HL-60/S4 (cell line): ENCODE measurements around the gene SPINK7.
"Not testable (repeated sequence)": the region's sequence is repeated elsewhere in the genome, so short reads cannot be mapped to it uniquely, and the experiment has no call there.

ENCODE experiments used
- in situ Hi-C: fragments of 300-500 bp; cut with MboI; formaldehyde crosslinking; loops from 2 replicates; pipeline ENCODE4 v1.14.3; 2022; ENCODE audit warnings: low sequenced_read_pairs

The SPINK7 gene

DNA sequence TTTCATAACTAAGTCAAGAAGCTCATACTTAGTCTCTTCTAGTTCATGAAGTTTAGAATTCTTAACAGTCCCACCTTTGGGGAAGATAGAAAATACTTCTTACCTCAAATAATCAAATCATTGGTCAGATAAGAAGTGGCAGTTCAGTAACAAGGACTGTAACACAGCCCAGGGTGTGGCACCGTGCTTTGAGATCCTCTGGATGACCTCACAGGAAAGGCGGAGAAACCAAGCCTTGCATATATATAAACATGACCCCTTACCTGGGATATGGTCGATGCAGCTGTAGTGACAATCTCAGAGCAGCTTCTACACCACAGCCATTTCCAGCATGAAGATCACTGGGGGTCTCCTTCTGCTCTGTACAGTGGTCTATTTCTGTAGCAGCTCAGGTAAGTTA lies at the start of gene SPINK7:
Gene SPINK7, plus strand, starts transcription at position 271 of the 400 bp plus-strand sequence. Its CDS starts 61 bp downstream, at position 332.
- in situ Hi-C loops = no loop called here

DNA sequence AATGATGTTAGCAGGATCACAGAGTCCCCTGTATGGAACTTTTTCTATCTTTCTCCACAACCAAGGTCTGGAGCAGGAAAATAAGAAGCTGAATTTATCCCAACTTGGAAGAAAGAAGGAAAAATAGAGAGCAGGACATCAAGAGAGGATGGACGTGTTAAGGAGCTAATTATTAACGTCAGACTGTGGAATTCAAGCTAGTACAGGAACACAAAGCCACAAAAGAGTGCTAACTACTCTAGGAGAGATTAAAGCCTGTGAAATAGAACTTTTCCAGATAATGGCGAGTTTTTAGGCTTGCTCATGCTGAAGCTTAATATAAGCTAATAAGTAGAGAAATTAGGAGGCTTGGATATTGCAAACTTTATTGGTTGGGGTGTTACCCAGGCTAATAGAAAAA lies 44.3 kb upstream of the SPINK7 start:
- in situ Hi-C loops = no loop called here

DNA sequence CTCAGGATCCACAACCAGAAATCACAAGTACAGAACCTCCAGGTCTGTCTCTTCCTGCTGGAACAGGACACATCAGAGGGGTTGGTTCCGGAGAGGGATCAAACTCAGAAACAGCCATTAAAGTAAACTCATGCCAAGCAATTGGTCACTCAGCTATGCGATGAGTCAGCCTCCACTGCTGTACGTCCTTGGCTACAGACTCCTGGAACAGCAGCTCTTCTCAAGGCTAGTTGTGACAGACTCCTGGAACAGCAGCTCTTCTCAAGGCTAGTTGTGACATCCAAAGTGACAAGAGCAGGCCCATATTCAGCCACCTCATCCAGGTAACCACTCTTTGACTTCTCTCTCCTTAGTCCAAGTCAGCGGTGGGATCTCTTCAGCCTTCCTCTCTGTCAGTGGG lies 43.7 kb upstream of the SPINK7 start, which contains the start of gene SPINK13:
Gene SPINK13, plus strand, starts transcription at position 229 of the 400 bp plus-strand sequence. CDS start 1,279 bp downstream, outside the sequence.
- in situ Hi-C loops = no loop called here

DNA sequence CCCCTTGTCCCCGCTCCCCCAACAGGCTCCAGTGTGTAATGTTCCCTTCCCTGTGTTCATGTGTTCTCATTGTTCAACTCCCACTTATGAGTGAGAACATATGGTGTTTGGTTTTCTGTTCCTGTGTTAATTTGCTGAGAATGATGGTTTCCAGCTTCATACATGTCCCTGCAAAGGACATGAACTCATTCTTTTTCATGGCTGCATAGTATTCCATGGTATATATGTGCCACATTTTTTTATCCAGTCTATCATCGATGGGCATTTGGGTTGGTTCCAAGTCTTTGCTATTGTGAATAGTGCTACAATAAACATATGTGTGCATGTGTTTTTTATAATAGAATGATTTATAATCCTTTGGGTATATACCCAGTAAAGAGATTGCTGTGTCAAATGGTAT lies 37.1 kb upstream of the SPINK7 start:
- in situ Hi-C loops = not testable (repeated sequence)

DNA sequence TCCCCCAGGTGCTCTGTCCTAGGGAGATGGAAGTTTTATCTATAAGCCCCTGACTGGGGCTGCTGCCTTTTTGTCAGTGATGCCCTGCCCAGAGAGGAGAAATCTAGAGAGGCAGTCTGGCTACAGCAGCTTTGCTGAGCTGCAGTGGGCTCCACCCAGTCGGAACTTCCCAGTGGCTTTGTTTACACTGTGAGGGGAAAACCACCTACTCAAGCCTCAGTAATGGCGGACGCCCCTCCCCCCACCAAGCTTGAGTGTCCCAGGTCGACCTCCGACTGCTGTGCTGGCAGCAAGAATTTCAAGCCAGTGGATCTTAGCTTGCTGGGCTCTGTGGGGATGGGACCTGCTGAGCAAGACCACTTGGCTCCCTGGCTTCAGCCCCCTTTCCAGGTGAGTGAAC lies 31.3 kb upstream of the SPINK7 start:
- in situ Hi-C loops = not testable (repeated sequence)

DNA sequence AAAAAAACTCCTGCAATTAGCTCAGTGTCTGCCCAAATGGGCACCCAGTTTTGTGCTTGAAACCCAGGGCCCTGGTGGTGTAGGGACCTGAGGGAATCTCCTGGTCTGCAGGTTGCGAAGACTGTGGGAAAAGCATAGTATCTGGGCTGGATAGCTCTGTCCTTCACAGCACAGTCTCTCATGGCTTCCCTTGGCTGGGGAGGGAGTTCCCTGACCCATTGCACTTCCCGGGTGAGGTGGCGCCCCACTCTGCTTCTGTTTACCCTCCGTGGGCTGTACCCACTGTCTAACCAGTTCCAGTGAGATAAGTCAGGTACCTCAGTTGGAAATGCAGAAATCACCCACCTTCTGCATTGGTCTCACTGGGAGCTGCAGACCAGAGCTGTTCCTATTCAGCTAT lies 30.9 kb upstream of the SPINK7 start:
- in situ Hi-C loops = not testable (repeated sequence)

DNA sequence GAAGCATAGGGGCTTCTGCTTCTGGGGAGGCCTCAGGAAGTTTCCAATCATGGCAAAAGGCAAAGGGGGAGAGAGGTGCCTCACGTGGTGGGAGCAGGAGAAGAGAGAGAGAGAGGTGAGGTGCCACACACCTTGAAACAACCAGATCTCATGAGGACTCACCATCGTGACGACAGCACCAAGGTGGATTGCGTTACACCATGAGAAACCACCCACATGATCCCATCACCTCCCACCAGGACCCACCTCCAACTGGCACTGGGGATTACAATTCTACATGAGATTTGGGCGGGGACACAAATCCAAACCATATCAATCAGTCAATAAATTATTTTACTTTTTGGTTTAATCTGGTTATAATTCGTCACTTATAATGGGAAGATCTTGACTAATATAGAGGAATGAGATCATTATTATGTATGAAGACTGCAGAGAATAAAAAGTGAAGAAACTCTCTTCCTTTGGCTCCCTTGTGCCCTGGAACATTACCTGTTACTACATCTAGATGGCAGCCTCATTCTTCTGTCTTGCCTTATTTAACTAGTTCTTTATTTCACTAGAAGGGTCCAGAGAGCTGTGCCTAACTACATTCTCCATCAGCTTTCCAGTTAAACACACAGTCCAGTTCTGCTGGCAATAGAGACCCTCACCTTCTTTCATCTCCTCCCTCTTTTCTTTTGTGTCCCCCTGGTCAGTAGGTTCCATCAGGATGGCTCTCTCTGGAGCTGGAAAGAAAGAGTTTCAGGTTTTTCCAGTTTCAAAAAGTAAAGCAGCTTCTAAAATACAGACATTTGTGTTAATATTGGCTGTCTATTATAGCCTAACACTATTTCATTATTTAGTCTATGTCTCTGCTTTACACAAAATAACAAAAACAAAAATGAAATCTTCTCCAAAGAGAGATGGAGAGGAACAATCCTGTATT lies 21.7 kb upstream of the SPINK7 start:
- in situ Hi-C loops = no loop called here

DNA sequence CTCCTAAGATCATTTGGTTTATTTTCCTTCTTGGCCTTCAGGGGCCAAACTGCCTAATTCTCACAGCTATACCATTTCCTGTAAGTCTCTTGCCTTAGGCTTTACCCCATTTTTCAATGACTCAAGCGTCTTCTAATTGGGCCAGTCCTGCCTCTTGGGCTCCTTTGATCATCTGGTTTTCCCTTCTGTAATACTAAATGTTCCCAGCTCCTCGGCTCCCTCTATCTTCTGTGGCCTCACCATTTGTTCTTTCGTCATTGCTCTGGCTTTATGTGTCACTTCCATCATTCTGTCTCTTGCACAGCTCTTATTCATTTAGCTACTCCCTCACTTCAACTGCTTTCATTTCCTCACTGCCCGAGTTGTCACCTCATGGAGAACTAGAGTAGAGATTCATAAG lies 14.5 kb upstream of the SPINK7 start:
- in situ Hi-C loops = no loop called here

DNA sequence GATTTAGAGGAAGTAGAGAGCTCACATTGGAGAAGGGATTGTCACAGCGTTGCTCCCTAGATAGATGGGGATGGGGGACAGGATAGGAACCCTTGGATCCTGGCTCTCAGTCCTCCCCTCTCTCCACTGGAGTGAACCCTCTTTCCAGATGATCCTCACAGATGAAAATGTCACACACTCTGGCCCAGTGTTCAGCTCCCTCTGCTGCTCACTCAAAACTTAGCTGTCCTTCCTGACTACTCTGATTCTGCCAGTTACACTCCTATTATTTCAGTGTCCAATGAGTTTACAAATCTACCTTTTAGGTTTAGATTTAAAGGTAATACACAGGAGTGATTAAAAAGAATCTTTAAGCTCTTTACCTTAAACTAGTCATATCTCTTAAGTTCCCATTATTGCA lies 5.8 kb upstream of the SPINK7 start:
- in situ Hi-C loops = no loop called here

DNA sequence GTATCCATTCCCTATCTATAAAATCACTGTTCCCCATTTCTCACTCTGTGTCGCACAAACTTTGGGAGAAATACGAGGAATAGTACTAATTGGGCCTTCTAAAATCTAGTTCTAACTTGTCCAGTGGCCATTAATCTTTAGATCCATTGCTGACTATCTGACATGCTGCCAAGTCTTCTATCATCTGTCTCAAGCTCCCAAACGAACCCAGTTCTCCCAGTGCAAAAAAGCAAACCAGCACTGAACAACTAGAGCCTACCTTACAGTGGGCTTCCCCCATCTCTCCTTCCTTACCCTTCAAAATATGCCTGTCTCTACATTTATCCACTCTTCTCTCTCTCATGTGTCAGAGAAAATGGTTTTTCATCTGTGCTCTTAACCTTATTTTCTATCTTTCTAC lies 3.2 kb upstream of the SPINK7 start:
- in situ Hi-C loops = no loop called here

DNA sequence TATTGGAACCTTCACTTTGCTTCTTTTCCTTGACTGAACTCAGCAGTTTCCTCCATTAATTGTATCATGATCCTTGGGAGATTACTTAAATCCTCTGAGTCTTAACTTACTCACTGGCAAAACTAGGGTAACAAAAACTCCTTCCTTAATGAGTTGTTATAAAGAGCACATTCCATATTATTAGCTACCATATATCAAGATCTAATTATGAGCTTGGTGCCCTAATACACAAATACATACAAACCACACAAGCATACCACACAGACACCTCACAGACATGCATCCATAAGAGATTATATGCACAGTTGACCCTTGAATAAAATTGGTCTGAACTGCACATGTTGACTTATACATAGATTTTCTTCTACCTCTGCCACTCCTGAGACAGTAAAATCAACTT lies 2.5 kb upstream of the SPINK7 start:
- in situ Hi-C loops = no loop called here

DNA sequence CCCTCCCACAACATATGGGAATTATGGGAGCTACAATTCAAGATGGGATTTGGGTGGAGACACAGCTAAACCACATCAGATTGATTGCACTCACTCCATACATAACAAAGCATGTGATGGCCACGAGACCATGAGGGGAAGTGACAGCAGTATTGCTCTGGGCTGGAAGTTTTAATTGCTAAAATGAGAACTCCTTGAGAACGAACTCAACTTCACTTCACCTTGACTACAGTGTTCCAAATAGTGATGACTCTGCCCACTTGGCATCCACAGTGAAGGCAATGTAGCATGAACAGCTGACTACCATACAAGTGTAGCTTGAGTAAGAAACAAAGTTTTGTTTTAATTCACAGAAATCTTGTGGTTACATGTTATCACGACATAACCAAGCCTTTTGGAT lies 739 bp upstream of the SPINK7 start:
- in situ Hi-C loops = no loop called here

DNA sequence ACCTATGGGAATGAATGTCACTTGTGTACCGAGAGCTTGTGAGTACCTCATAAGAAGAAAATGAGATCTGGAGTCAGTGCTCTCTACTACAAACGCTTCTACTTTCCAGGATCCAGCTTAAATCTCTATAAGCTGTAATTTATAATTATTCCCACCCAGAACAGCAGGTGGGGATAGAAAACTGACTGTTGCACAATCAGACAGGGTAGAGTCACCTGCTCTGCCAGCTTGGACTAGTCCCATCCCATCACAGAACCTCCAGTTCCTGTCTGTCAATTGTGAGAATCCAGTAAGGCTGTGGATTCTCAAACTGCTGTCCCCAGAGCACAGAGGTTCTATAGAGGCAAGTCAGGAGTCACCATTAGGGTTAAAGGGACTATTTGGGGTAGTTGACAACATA lies 2.0 kb downstream of the SPINK7 start:
- in situ Hi-C loops = no loop called here

DNA sequence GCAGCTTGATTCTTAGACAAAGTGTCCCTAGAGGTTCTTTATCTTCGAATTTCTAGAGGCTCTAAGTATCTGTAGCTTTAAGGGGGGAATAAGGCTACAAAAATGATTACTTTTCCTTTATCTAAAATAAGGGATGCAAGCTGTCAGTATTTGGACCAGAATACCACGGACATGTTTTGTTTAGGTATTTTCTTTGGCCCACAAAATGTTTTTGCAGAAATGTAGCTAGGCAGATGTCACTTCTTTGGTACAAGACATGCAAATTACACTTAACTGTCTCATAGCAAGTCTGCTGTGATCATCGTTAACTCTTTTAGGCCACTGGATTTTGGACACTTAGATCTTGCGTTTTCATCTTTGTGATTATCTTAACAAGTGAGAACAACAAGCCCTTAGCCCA lies 2.5 kb downstream of the SPINK7 start:
- in situ Hi-C loops = no loop called here

DNA sequence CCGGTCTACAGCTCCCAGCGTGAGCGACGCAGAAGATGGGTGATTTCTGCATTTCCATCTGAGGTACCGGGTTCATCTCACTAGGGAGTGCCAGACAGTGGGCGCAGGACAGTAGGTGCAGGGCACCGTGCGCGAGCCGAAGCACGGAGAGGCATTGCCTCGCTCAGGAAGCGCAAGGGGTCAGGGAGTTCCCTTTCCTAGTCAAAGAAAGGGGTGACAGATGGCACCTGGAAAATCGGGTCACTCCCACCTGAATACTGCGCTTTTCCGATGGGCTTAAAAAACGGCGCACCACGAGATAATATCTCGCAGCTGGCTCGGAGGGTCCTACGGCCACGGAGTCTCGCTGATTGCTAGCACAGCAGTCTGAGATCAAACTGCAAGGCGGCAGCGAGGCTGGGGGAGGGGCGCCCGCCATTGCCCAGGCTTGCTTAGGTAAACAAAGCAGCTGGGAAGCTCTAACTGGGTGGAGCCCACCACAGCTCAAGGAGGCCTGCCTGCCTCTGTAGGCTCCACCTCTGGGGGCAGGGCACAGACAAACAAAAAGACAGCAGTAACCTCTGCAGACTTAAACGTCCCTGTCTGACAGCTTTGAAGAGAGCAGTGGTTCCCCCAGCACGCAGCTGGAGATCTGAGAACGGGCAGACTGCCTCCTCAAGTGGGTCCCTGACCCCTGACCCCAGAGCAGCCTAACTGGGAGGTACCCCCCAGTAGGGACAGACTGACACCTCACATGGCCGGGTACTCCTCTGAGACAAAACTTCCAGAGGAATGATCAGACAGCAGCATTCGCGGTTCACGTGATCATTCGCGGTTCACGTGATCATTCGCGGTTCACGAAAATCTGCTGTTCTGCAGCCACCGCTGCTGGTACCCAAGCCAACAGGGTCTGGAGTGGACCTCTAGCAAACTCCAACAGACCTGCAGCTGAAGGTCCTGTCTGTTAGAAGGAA lies 8.1 kb downstream of the SPINK7 start:
- in situ Hi-C loops = not testable (repeated sequence)

DNA sequence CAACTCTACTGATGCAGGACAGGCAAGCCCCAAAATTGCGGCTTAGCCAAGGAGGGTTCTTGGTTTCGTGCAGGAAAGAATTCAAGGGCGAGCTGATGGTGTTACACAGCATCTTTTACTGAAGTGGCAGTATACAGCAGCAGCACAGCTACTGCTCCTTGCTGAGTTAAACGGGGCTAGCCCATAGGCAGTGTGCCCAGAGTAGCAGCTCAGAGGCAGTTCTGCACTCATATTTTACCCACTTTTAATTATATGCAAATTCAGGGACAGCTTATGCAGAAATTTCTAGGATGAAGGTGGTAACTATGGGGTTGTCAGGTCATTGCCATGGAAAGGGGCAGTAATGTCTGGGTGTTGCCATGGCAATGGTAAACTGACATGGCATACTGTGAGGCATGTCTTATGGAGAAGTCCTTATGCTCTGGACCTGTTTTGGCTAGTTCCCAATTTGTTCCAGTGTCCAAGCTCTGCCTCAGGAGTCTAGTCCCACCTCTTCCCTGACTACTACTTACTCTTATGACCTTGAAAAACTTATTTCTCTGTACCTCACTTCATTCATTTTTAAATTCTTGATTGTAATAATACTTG lies 21.1 kb downstream of the SPINK7 start:
- in situ Hi-C loops = no loop called here

DNA sequence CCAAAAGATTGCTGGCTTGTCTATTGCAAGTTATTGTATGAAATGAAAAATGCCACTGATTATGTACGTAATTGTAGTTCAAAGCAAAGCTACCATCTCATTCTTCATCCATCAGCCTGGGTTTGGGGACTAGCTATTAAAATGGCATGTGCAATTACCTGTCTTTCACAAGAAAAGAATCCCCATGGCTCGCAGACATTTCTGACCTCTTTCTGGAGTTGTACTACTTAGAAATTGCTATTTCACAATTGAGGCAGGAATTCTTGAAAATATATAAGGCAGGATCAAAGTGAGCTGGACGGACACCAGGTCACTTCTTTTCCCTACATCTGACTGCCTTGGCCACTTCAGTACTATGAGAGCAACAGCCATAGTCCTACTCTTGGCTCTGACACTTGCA lies 23.0 kb downstream of the SPINK7 start, which contains the start of gene SPINK9:
Gene SPINK9, plus strand, starts transcription at position 301 of the 400 bp plus-strand sequence. Its CDS starts 55 bp downstream, at position 356.
- in situ Hi-C loops = no loop called here

DNA sequence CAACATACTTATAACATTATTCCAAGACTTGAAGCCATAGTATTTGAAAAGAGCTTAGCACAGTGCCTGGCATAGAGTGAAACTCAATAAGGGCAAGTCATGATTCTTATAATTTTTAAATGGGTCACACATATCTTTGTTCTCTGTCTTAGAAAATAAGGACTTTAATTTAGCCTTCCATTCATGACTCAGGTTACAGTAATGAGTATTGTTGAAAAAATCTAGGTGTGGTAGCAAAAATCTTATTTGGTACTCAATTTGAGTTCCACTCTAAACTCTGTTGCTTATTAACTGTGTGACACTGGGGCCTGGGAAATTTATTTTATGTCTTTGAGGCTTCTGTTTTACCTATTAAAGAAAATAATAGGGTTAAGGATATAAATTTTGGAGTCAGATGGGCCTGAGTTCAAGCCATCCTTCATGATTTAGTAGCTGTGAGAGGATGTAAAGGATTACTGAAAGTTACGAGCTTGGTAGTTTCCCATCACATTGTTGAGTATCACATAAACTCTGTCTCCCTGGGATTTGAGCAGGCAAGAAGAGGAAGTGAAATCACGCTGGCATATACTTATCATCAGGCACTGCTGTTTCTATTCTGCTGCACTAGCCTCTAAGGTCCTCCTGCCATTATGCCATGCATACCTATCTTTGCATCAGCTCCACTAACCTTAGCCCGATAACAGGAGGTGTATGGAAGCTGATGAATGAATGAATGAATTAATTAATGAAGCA lies 24.6 kb downstream of the SPINK7 start:
- in situ Hi-C loops = no loop called here

DNA sequence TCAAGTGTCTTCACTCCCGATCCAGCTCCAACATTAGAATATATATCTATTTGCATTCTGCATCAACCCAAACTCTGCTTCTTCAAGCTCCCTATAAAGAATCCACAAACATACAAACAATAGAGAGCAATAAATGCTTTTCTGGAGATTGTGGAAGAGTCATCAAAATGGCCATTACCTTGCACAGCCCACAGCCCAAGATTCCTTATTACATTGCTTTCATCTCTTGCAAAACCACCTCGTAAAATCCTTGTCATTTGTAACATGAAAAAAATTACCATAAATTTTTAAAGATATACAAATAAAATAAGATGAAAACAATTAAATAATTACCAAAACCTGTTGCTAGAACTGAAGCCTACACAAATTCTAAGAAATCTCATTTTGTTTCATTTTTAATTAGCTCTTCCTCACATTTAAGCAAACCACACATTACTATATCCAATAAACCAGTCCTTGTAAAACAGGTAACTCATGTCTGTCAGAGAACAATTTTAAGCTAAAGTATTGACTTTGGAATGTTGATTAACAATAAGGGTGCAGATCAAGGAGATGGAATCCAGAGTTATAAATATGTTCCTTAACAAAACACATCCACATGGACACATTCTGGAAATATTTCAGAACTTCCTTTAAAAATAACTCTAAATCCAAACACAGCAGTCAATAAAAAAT lies 30.3 kb downstream of the SPINK7 start:
- in situ Hi-C loops = no loop called here

DNA sequence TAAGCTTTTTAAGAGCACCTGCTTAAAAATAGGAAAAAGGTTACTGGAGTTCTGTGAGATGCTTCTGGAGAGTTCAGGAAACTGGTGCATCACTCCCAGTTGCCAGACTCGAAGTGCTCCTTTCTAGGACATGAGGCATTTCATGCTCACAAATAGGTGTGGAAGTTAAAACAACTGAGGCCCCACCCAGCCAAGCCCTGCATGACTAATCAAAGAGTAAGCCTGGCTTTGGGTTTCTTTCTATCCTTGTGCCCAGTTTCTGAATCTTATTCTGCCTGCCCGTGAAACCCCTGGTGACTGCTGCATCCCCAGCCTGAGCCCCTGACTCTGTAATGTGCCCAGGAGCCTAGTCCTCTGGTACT lies 30.8 kb downstream of the SPINK7 start:
- in situ Hi-C loops = no loop called here
